NCI-H2107 (cell line): ENCODE data around the gene AK8.

ENCODE experiments used
- DNase-seq: peaks from one replicate; lab custom pipeline; 2025; lab: John Stamatoyannopoulos, UW

Gene AK8

GRCh38 chr9:132877824-132878694 is at the start of gene AK8:
Gene AK8, minus strand, starts transcription at chr9:132878284. Its CDS starts 29 bp downstream, at chr9:132878255.
- peak; percentile 24 for DNase-seq

GRCh38 chr9:132927704-132928103 is 49.6 kb upstream of the AK8 start:
- DNase-seq, result no peak

GRCh38 chr9:132923346-132923902 is 45.3 kb upstream of the AK8 start:
- no peak for DNase-seq

GRCh38 chr9:132919614-132920268 is 41.7 kb upstream of the AK8 start:
- DNase-seq, result no peak

GRCh38 chr9:132914924-132915323 is 36.8 kb upstream of the AK8 start:
- DNase-seq, result no peak

GRCh38 chr9:132912131-132912530 is 34.0 kb upstream of the AK8 start:
- no peak for DNase-seq

GRCh38 chr9:132910376-132910775 is 32.3 kb upstream of the AK8 start:
- no peak for DNase-seq

- DNase-seq, result no peak
Measured at GRCh38 chr9:132909311-132909710, 31.2 kb upstream of the AK8 start.

GRCh38 chr9:132908635-132909034 is 30.6 kb upstream of the AK8 start:
- DNase-seq, result no peak

GRCh38 chr9:132905726-132906125 is 27.6 kb upstream of the AK8 start:
- DNase-seq, result no peak

- no peak for DNase-seq
Measured at GRCh38 chr9:132903574-132904492, 25.7 kb upstream of the AK8 start.

- DNase-seq, result peak; percentile 35
Measured at GRCh38 chr9:132901858-132902831, 24.1 kb upstream of the AK8 start.

GRCh38 chr9:132898051-132898450 is 20.0 kb upstream of the AK8 start:
- no peak for DNase-seq

GRCh38 chr9:132896906-132897305 is 18.8 kb upstream of the AK8 start:
- DNase-seq, result no peak

- no peak for DNase-seq
Measured at GRCh38 chr9:132896264-132896663, 18.2 kb upstream of the AK8 start.

- no peak for DNase-seq
Measured at GRCh38 chr9:132894862-132895835, 17.1 kb upstream of the AK8 start.

- DNase-seq, result no peak
Measured at GRCh38 chr9:132894346-132894745, 16.3 kb upstream of the AK8 start.

GRCh38 chr9:132892400-132892799 is 14.3 kb upstream of the AK8 start:
- no peak for DNase-seq

GRCh38 chr9:132888151-132888550 is 10.1 kb upstream of the AK8 start:
- no peak for DNase-seq
